ENCODE results near the gene CLMN. TPM values are rescaled to one million over a fixed set of nuclear protein-coding genes. Genes with fewer than 3 reads are reported as not detected.

Gene CLMN
- total RNA-seq, 1 donor from 2014 or later = 8.5 TPM

- no peak for DNase-seq
Observed at GRCh38 chr14:95238487-95239298, 81.0 kb downstream of the CLMN start.

- DNase-seq = peak; percentile 53
Observed at GRCh38 chr14:95237958-95238340, 81.8 kb downstream of the CLMN start.

GRCh38 chr14:95237121-95237957, 82.4 kb downstream of the CLMN start:
- DNase-seq = no peak

- DNase-seq = no peak
Observed at GRCh38 chr14:95236221-95236620, 83.5 kb downstream of the CLMN start.

- DNase-seq = no peak
Observed at GRCh38 chr14:95235767-95236166, 83.9 kb downstream of the CLMN start.

- DNase-seq = no peak
Observed at GRCh38 chr14:95235351-95235750, 84.4 kb downstream of the CLMN start.

GRCh38 chr14:95234426-95234825, 85.3 kb downstream of the CLMN start:
- DNase-seq = no peak

- DNase-seq = no peak
Observed at GRCh38 chr14:95233702-95234241, 85.9 kb downstream of the CLMN start.

GRCh38 chr14:95232894-95233584, 86.7 kb downstream of the CLMN start:
- DNase-seq = no peak

GRCh38 chr14:95231966-95232633, 87.6 kb downstream of the CLMN start:
- no peak for DNase-seq

- no peak for DNase-seq
Observed at GRCh38 chr14:95229749-95230148, 90.0 kb downstream of the CLMN start.

GRCh38 chr14:95228240-95228639, 91.5 kb downstream of the CLMN start:
- no peak for DNase-seq

- DNase-seq = peak; percentile 79
Observed at GRCh38 chr14:95227279-95227860, 92.3 kb downstream of the CLMN start.

- DNase-seq = no peak
Observed at GRCh38 chr14:95226801-95227200, 92.9 kb downstream of the CLMN start.

GRCh38 chr14:95225251-95225887, 94.3 kb downstream of the CLMN start:
- DNase-seq = no peak

GRCh38 chr14:95222870-95223398, 96.8 kb downstream of the CLMN start:
- peak; percentile 81 for DNase-seq

GRCh38 chr14:95222151-95222631, 97.5 kb downstream of the CLMN start:
- peak; percentile 79 for DNase-seq

GRCh38 chr14:95221531-95221930, 98.2 kb downstream of the CLMN start:
- peak; percentile 35 for DNase-seq

GRCh38 chr14:95220663-95221231, 99.0 kb downstream of the CLMN start:
- DNase-seq = no peak

Data from tongue (tissue), 2 donors.